ENCODE measurements around the gene RASA4B. TPM values are rescaled to one million over a fixed set of nuclear protein-coding genes. Genes with fewer than 3 reads are reported as not detected.
"Not testable (repeated sequence)": the region's sequence is repeated elsewhere in the genome, so short reads cannot be mapped to it uniquely, and the experiment has no call there.

Gene RASA4B
- total RNA-seq, 1 experiment from 2014 or later, result 0.76 TPM

DNA sequence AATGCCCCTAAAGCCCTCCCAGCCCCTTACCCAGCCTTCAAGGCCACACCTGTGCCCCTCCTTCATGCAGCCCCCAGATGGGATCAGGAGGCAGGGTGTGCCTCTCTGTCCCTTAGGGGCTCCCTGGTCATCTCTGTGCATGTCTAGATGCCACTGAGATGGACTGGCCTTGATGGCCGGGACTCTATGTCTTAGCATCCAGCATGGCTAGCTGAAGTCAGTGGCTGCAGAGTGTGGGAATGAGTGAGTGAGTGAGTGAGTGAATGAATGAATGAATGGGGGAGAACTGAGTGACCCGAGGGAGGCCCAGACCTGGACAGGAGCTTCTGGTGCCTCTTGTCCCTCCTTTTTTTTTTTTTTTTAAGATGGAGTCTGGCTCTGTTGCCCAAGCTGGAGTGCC is 14.6 kb upstream of the RASA4B start:
- H3K4me3 Mint-ChIP-seq (ENCODE audit: low read depth, unreplicated experiment); H3K27ac Mint-ChIP-seq (ENCODE audit: unreplicated experiment); DNase-seq; BruUV-seq (replicated peaks); H3K4me1 Mint-ChIP-seq (ENCODE audit: low read depth, unreplicated experiment); intact Hi-C loops (cut with micrococcal nuclease; ENCODE audit: unreplicated experiment); H3K27me3 Mint-ChIP-seq (ENCODE audit: unreplicated experiment); H3K36me3 Mint-ChIP-seq (ENCODE audit: insufficient read depth, unreplicated experiment); H3K9me3 Mint-ChIP-seq (ENCODE audit: low read depth, unreplicated experiment); CTCF ChIA-PET: not testable (repeated sequence)

DNA sequence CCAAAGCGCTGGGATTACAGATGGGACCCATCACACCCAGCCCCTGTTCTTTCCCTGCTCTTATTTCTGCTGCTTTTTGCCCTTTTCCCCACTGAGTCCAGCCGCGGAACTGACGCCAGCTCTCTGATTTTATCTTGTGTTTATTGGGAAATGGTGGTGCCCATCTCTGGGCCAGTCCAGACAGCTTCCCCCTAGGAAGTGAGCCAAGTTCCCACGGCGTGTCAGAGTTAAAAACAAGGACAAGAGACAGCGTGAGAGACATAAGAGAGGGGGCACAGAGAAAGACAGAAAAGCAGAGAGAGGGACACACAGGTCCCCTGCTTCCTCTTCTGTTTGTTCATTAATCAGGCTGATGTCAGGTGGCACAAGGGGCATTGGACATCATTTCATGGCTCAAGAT is 14.0 kb upstream of the RASA4B start:
- H3K4me1 Mint-ChIP-seq (ENCODE audit: low read depth, unreplicated experiment); H3K36me3 Mint-ChIP-seq (ENCODE audit: insufficient read depth, unreplicated experiment); H3K27me3 Mint-ChIP-seq (ENCODE audit: unreplicated experiment); intact Hi-C loops (cut with micrococcal nuclease; ENCODE audit: unreplicated experiment); H3K27ac Mint-ChIP-seq (ENCODE audit: unreplicated experiment); H3K4me3 Mint-ChIP-seq (ENCODE audit: low read depth, unreplicated experiment); BruUV-seq (replicated peaks); DNase-seq; H3K9me3 Mint-ChIP-seq (ENCODE audit: low read depth, unreplicated experiment); CTCF ChIA-PET: not testable (repeated sequence)

- H3K4me1 Mint-ChIP-seq (ENCODE audit: low read depth, unreplicated experiment); H3K36me3 Mint-ChIP-seq (ENCODE audit: insufficient read depth, unreplicated experiment); H3K9me3 Mint-ChIP-seq (ENCODE audit: low read depth, unreplicated experiment); CTCF ChIA-PET; intact Hi-C loops (cut with micrococcal nuclease; ENCODE audit: unreplicated experiment); H3K4me3 Mint-ChIP-seq (ENCODE audit: low read depth, unreplicated experiment); BruUV-seq (replicated peaks); H3K27ac Mint-ChIP-seq (ENCODE audit: unreplicated experiment); DNase-seq; H3K27me3 Mint-ChIP-seq (ENCODE audit: unreplicated experiment): not testable (repeated sequence)
These were observed 10.5 kb upstream of the RASA4B start for GRCh38 chr7:102527822-102528793.

GRCh38 chr7:102527182-102527581 is 9.6 kb upstream of the RASA4B start:
- H3K4me3 Mint-ChIP-seq (ENCODE audit: low read depth, unreplicated experiment); BruUV-seq (replicated peaks); H3K27me3 Mint-ChIP-seq (ENCODE audit: unreplicated experiment); DNase-seq; H3K27ac Mint-ChIP-seq (ENCODE audit: unreplicated experiment); H3K4me1 Mint-ChIP-seq (ENCODE audit: low read depth, unreplicated experiment); CTCF ChIA-PET; H3K36me3 Mint-ChIP-seq (ENCODE audit: insufficient read depth, unreplicated experiment); H3K9me3 Mint-ChIP-seq (ENCODE audit: low read depth, unreplicated experiment); intact Hi-C loops (cut with micrococcal nuclease; ENCODE audit: unreplicated experiment): not testable (repeated sequence)

GRCh38 chr7:102524803-102525202 is 7.2 kb upstream of the RASA4B start:
- intact Hi-C loops (cut with micrococcal nuclease; ENCODE audit: unreplicated experiment); BruUV-seq (replicated peaks); H3K4me1 Mint-ChIP-seq (ENCODE audit: low read depth, unreplicated experiment); CTCF ChIA-PET; H3K9me3 Mint-ChIP-seq (ENCODE audit: low read depth, unreplicated experiment); H3K27ac Mint-ChIP-seq (ENCODE audit: unreplicated experiment); DNase-seq; H3K4me3 Mint-ChIP-seq (ENCODE audit: low read depth, unreplicated experiment); H3K36me3 Mint-ChIP-seq (ENCODE audit: insufficient read depth, unreplicated experiment); H3K27me3 Mint-ChIP-seq (ENCODE audit: unreplicated experiment): not testable (repeated sequence)

DNA sequence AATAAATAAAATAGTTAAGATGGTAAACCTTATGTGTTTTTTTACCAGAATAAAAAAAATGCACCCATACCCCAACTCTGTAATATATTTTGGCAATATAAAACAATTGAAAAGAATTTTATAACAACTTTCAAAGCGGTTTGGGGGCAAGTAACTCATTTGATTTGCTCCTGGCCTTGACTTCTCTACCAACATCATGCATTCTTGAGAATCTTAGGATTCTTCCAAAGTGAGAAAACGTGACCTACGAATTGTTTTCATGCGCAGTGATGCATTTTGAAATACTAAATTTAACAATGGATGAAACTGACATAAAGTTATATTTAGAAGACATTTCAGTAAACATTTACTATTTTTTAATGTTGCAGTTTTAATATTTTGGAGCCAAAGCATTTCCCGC is 3.2 kb upstream of the RASA4B start:
- BruUV-seq (replicated peaks); CTCF ChIA-PET; intact Hi-C loops (cut with micrococcal nuclease; ENCODE audit: unreplicated experiment): not testable (repeated sequence)

GRCh38 chr7:102516951-102517350 is 626 bp downstream of the RASA4B start:
- H3K9me3 Mint-ChIP-seq (ENCODE audit: low read depth, unreplicated experiment); H3K4me1 Mint-ChIP-seq (ENCODE audit: low read depth, unreplicated experiment); H3K36me3 Mint-ChIP-seq (ENCODE audit: insufficient read depth, unreplicated experiment); H3K4me3 Mint-ChIP-seq (ENCODE audit: low read depth, unreplicated experiment); BruUV-seq (replicated peaks); CTCF ChIA-PET; H3K27me3 Mint-ChIP-seq (ENCODE audit: unreplicated experiment); DNase-seq; H3K27ac Mint-ChIP-seq (ENCODE audit: unreplicated experiment); intact Hi-C loops (cut with micrococcal nuclease; ENCODE audit: unreplicated experiment): not testable (repeated sequence)

More for the DNA sequence above, 3.2 kb upstream of the RASA4B start:
- H3K4me3 Mint-ChIP-seq (ENCODE audit: low read depth, unreplicated experiment); H3K27me3 Mint-ChIP-seq (ENCODE audit: unreplicated experiment); DNase-seq; H3K9me3 Mint-ChIP-seq (ENCODE audit: low read depth, unreplicated experiment); H3K36me3 Mint-ChIP-seq (ENCODE audit: insufficient read depth, unreplicated experiment); H3K4me1 Mint-ChIP-seq (ENCODE audit: low read depth, unreplicated experiment); H3K27ac Mint-ChIP-seq (ENCODE audit: unreplicated experiment): not testable (repeated sequence)

- H3K27ac Mint-ChIP-seq (ENCODE audit: unreplicated experiment); H3K36me3 Mint-ChIP-seq (ENCODE audit: insufficient read depth, unreplicated experiment); H3K4me1 Mint-ChIP-seq (ENCODE audit: low read depth, unreplicated experiment); H3K9me3 Mint-ChIP-seq (ENCODE audit: low read depth, unreplicated experiment); H3K27me3 Mint-ChIP-seq (ENCODE audit: unreplicated experiment); DNase-seq; BruUV-seq (replicated peaks); H3K4me3 Mint-ChIP-seq (ENCODE audit: low read depth, unreplicated experiment); CTCF ChIA-PET; intact Hi-C loops (cut with micrococcal nuclease; ENCODE audit: unreplicated experiment): not testable (repeated sequence)
These were observed 1.7 kb downstream of the RASA4B start for GRCh38 chr7:102515889-102516288.

DNA sequence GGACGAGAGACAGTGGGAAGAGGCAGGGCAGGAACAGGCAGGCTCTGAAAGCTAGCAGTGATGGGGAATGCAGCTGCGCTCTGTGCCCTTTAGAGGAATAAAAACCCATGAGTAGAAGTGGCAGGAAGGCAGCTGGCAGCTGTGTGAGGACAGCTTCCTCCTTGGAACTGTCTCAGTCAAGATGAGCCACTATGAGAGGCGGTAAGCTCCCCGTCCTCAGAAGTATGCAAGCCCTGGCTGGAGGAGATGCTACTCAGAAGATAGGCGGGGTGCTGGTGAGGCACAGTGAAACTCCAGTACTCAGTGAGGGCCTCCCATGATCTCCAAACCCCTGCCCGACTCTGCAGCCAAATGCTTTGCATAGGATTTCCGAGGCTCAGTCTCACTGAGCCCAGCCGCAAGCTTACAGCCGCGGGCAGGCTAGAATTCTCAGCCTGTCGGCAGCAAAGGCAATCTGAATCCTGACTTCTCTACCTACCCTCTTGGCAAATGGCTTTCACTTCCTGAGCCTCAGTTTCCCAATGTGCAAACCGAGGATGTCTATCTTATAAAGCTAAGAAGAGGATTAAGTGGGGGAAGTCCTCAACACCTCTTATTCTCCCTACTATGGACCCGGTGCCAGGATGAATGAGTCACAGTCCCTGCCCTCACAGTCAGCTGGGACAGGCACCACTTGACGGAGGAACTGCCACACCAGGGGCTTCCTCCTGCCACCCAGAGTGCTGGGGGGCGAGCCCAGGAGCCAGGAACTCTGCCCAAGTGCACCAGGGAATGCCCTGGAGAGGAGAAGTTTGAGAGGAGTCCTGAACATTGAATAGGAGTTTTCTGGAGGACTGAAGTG is 2.5 kb downstream of the RASA4B start:
- H3K9me3 Mint-ChIP-seq (ENCODE audit: low read depth, unreplicated experiment); H3K36me3 Mint-ChIP-seq (ENCODE audit: insufficient read depth, unreplicated experiment); H3K4me3 Mint-ChIP-seq (ENCODE audit: low read depth, unreplicated experiment); CTCF ChIA-PET; DNase-seq; H3K27me3 Mint-ChIP-seq (ENCODE audit: unreplicated experiment); BruUV-seq (replicated peaks); H3K4me1 Mint-ChIP-seq (ENCODE audit: low read depth, unreplicated experiment); H3K27ac Mint-ChIP-seq (ENCODE audit: unreplicated experiment); intact Hi-C loops (cut with micrococcal nuclease; ENCODE audit: unreplicated experiment): not testable (repeated sequence)

All from Calu3 (cell line).